Loucy (cell line): ENCODE results near the gene IGFN1.

Source experiments
- CTCF ChIP-seq: fragments of 200-600 bp; sonication (generic); conservative IDR thresholded peaks from 2 replicates; pipeline ENCODE4 v1.5.1; 2014; ENCODE audit warnings: mild to moderate bottlenecking, antibody characterized with exemption, low read length
- EZH2phosphoT487 ChIP-seq: fragments of 200-600 bp; IDR thresholded peaks from 2 replicates; pipeline ENCODE4 v1.6.1; 2018; ENCODE audit warnings: antibody characterized with exemption, mild to moderate bottlenecking, moderate library complexity, borderline replicate concordance

DNA sequence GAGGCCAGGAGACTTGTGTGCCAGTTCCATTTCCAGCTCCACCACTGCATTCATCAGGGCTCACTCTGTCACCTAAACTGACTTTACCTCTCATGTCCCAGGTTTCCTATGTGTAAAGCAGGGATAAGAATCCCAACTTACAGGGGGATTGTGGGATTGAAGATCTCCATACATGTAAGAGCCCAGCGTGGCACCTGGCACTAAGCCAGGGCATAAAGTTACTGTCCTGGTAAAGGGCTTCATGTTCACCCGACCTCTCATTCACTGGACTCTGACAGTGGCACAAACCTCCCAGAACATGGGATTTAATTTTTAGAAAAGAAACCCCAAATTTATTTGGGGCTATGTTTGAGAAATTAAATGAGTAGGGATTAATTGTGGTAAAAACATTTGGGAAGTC lies 8.9 kb upstream of the IGFN1 start:
- TF ChIP-seq CTCF (no peak), EZH2phosphoT487 (no peak)
